COLO668 (cell line): Measurements from ENCODE around the gene LSP1.

ENCODE experiments used
- DNase-seq: peaks from one replicate; lab custom pipeline; 2025; ENCODE audit not compliant: unreplicated experiment; lab: John Stamatoyannopoulos, UW

LSP1 gene

DNA sequence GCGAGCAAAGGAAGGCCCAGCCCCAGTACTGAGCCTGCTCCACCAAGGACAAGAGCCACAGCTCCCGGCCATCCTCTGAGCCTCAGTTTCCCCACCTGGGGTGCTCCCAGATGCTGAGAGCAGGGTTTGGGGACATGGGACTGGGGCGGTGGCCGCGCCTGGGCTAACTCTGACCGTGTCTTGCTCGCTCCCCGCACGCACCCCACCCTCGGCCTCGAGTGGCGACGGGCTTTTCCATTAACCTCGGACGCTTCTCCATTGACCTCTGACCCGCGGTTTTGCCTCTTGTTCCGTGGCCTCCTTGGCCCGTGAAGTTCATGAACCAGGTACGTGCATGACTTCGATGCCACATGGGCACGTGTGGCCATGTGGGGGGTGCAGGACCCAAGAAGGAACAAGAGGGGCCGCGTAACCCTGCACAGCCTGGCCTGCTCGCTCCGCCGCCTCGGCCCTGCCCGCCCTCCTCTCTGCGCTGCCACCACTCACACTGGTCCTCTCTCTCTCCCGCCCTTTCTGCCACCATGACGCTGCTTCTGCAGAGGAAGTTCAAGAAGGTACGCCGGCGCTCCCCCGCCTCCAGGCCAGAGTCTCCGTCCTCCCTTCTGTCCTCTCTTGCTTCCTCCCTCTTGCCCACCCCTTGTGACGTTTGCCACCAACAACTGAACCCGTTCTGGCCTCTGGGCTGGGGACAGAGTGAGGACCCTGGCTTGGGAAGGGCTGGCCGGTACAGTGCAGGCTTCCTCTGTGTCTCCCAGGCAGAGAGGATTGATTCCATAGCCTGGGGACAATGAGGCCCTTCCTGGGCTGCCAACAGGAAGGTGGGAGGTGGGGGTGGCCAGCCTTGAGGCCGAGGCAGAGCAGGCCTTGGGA is 73.5 kb downstream of the LSP1 start:
- DNase-seq = no peak

DNA sequence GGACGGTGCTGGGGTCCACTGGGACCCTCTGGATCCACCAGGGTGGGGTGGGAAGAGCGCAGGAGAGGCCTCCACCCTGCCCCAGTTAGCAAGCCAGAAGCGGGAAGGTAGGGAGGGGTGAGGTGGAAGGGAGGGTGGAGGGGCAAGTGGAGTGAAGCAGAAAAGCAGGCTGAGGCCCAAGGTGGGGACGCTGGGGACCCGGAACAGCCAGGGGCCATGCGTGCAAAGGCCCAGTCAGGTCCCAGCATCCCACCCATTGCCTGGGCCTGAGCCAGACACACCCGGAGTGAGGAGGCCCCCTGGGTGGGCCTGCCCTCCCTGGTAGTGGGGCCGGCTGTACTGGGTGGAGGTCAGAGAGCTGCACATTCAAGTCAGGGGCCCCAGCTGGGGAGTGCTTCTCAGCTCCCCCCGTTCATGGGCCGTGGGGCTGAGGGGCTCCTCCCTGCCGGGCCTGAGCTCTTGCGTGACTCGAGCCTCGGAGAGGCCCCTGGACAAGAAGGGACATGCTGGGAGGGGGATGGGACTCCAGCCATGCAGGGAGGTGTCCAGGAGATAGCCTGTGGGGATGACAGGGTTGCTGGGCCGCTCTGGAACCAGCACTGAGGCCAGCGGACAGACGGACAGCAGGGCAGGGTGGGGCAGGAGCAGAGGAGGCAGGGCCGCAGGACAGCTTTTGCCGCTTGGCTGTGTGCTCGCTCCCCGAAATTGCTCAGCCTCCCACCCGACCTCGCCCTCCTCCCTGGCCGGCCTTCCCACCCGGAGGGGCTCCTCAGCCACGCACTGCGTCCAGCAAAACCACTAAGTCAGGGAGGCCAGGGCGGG is 74.4 kb downstream of the LSP1 start:
- no peak for DNase-seq

DNA sequence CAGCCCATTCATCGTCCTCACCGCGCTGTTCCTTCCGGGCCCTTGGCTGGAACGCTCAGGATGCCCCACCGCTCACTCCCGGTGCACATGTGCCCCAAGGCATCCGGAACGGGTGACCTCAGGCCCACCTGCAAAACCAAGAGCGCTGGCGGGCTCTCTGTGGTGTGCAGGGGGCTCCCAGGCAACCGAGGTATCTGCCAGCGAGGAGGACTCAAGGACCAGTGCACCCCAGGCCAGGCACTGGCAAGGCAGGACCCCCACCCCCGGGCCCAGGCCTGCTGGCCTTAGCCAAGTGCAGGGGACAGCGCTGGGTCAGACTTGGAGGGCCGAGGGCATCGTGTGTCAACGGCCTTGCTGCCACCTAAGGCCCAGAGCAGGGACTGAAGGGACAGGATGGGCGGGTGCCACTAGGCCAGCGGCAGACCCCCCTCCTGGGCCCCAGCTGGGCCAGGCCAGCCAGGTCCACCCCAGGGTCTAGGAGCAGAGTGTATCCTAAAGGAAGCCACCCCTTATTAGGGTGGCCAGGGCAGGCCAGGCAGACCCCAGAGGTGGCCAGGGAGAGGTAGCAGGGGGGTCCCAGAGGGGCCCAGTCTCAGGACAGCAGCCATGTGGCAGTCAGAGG is 75.1 kb downstream of the LSP1 start:
- DNase-seq = no peak

DNA sequence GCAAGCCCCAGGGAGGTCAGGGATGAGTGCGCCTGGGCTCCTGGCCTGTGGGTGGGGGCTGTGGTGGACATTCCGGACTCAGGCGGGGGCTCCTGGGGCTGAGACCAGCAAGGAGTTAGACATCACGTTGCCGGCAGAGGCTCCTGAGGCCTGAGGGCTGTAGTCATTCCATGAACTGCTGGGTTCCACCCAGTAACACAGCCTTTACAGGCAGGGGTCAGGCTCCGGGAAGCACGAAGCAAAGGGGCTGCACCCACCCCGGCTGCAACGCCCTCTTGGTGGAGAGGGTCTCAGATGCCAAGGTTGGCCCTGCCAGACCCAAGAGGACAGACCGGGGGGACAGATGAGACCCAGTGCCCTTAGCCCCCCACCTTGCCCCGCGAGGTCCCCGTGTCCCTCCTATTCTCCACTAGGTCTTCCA is 75.6 kb downstream of the LSP1 start:
- no peak for DNase-seq

DNA sequence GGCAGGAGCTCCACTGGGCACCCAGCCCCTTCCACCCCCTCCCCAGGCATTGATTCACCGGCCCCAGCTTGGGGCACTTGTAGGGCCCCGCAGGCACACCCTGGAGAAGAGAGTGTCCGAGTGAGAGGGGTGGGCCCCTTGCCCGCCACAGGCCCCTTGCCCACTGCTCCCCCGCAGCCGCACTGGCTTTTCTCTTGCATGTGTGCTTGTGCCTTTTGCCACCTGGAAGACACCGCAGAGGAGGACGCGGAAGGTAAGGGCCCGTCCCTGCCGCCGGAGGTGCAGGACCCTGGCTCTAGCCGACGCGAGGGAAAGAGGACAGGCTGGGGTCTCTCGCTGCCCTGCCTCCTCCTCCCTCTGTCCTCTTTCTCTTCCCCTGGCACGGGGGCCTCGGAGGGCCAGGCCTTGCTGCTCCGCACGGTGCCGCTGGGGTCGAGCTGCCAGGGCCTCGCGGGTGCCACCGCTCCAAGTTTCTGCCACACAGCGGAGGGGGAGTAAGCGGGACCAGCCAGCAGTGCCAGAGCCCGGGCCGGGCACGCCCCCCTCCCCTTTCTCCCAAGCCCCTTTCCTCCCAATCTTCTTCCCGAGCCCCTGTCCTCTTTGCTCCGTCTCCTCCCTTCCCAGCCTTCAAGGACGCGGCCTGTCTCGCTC is 76.1 kb downstream of the LSP1 start:
- no peak for DNase-seq

DNA sequence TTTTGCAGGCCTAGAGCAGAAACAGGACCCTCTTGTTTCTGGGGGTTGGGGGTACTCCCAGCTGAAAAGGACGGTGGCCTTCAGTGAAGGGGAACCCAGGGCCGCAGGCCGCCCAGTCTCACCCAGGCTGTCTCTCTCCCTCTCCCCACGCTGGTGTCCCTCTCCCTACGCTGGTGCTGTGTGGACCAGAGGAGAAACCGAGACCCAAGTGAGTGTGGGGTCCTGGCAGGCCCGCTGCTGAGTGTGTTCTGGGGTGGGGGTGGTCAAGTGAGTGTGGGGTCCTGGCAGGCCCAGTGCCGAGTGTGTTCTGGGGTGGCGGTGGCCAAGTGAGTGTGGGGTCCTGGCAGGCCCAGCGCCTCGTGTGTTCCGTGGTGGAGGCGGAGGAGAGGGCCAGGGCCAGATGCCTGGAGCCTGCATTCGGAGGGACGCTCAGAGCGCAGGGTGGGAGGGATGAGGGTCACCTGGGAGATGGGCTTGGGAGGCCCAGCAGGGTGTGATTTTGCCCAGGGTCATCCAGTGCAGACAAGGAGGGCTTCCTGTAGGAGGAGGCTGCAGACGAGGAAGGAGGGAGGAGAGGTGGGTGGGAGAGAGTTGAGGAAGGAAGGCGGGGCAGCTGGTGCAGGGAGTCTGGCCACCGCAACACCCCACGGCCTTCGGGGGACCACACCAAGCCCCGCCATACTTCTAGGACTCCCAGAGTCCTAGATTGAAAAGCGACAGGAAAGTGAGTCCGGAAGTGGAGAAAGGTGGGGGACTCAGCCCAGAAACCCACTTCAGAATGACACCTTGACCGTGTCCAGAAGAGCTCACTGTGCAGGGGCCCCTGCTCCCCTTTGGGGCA is 77.0 kb downstream of the LSP1 start:
- DNase-seq = no peak

DNA sequence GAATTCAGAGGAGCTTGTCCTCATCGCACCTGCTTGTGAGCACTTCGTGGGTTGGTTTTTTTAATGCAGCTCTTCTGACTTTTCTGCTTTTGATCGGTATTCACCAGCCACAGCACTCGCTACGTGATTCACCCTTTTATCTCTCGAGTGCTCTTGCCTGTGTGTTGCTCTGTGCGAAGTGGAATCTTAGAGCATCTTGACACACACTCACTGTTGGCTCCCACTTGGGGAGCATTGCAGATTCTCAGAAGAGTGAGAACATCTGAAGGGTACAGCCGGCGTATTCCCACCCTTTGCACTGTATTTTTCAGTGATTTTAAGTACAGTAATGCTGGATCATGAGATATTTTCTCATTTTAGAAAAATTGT is 77.6 kb downstream of the LSP1 start:
- no peak for DNase-seq

DNA sequence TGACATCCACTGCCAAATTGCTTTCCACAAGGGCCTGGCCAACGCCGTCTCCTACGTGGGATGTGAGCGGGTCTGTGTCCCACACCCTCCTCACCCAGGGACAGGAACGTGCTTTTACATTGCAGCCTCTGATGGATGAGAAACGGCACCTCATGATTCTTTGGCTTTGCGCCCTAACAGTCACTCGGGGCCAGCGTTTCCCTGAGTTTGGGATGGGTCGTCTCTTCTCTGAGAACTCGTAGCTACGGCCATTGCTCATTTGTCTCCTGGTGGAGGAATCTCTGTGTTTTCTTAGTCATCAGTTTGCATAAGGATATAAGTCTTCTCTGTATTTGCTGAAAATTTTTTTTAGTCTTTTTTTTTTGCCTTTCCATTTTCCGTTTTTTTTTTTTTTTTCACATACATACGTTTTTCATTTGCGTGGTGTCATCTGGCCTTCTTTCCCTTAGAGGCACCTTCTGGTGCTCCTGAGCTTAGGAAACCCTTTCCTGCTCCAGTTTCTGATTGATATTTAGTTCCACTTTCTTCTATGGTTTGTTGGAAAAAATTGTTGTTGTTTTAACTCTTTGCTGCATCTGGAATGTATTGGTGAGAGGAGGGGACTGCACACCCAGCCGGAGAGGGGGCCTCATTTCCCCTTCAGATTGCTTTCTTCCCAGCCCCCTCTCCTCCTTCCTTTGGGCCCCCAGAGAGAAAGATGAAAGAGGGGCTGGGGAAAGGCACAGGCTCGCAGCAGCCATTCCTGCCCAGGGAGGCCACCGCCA is 78.6 kb downstream of the LSP1 start:
- DNase-seq = no peak

DNA sequence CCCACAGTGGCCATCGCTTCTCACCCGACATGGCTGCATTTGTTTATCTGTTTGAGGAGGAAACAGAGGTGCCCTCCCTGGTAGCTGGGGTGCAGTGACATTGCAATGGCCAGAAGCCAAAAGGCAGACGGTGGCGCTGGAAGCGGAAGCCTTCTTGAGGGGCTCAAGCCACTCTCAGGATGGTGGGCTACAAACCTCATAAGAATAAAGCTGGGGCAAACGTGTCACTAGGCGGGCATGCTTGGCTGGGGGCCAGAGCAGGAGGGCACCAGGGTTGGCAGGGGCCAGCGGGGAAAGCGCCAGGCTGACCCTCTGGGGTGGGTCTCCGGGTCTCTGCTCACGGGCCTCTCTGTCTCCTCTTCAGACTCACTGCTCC is 79.2 kb downstream of the LSP1 start:
- no peak for DNase-seq

DNA sequence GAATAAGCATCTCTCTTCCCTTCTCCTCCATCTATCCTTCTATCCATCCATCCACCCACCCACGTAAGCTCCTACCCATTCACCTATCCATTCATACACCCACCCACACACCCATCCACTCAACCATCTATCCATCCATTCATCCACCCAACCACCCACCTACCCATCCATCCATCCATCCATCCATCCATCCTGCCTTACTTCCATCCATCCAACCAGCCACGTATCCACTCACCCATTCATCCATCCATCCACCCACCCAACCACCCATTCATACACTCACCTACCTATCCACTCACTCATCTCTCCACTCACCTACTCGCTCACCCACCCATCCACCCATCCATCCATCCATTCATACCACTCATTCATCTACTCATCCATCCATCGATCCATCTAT is 79.8 kb downstream of the LSP1 start:
- no peak for DNase-seq

DNA sequence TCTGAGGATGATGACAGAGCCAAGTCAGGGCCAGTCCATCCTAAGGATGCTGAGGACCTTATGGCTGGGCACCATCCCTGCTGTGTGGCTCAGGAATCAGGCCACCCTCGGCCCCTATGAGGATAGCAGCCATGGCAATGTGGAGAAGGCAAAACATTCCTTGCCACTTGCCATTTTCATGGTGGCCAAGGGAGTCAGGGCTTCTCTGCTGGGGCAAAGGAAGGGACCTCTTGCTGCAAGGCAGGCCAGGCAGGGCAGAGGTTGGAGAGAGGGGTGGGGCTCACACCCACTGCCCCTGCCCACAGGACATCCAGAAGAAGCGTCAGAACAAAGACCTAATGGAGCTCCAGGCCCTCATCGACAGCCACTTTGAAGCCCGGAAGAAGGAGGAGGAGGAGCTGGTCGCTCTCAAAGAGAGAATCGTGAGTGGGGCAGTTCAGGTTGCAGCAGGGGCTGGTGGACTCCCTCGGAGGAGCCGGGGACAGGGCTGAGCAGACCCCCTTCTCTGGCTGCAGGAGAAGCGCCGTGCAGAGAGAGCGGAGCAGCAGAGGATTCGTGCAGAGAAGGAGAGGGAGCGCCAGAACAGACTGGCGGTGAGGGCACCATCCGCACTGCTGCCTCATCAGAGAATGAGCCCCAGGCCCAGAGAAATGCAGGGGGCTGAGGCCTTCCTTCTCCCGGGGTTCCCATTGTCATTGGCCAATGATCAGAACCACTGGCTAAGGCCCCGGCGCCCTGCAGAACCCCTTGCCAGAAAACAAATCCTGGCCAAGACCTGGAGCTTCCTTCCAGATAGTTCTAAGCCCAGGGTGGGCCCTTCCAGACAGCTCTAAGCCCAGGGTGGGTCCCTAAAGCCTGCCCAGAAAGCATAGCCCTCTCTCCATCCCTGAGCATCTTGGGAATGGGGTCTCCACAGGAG is 80.8 kb downstream of the LSP1 start:
- DNase-seq = no peak

DNA sequence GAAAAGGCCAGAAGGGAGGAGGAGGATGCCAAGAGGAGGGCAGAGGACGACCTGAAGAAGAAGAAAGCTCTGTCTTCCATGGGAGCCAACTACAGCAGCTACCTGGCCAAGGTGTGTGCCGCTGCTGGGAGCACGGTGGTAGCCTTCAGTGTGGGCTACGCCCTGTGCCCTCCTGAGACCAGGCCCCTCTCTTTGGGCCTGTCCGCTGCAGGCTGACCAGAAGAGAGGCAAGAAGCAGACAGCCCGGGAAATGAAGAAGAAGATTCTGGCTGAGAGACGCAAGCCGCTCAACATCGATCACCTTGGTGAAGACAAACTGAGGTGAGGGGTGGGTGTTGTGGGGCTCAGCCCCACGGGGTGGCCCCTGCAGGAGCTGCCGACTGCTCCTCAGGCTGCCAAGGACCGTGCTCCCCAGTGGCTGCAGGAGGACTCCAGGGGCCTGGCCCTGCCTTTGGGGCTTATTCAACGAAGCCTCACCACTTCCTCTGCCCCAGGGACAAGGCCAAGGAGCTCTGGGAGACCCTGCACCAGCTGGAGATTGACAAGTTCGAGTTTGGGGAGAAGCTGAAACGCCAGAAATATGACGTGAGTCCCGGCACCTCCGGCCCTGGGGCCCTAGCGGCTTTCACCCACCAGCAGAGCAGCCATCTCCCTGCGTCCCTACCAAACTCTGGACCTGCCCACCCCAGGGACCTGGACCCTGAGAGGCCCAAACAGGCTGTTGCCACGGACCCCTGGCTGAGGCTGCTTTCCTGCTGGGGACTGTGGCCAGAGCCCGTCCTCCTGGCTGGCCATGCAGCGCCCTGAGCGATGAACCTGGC is 81.7 kb downstream of the LSP1 start:
- DNase-seq = no peak

DNA sequence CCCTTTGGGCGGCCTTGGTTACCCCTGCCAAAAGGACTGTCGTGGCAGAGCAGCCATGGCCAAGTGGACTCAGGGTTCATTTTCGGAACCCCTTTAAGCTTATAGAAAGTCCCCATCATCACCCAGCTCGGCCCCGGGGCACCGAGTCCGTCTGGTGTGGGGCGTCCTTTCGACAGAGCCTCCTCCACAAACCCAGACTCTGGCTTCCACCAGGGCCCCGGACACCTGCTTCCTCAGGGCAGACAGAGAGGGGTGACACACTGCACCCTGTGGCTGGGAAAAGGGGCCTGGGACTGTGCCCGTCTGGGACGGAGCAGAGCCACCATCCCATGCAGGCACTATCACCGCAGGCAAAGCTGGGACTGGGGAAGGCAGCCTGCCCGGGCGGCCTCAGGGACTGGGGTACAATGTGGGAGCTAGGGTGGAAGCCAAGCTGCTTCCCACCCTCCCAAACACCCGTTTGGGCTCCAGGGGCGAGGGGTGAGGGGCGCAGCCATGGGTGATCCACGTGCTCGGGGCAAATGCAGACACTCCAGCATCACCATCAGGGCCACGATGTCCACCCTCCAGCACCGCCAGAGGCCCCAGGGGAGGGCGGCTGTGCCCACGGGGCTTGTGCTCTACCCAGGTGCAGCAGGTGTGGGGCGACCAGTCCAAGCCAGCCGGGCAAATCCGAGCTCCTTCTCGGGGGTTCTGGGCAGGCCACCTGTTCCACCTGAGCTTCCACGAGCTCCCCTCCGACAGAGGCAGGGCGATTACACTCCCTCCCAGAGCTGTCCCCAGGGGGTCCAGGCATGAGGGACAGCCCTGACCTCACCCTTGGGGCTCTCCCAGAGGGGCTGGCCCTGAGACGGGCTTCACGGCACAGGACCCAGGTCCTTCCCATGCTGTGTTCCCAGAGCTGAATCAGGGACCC is 82.5 kb downstream of the LSP1 start:
- no peak for DNase-seq

DNA sequence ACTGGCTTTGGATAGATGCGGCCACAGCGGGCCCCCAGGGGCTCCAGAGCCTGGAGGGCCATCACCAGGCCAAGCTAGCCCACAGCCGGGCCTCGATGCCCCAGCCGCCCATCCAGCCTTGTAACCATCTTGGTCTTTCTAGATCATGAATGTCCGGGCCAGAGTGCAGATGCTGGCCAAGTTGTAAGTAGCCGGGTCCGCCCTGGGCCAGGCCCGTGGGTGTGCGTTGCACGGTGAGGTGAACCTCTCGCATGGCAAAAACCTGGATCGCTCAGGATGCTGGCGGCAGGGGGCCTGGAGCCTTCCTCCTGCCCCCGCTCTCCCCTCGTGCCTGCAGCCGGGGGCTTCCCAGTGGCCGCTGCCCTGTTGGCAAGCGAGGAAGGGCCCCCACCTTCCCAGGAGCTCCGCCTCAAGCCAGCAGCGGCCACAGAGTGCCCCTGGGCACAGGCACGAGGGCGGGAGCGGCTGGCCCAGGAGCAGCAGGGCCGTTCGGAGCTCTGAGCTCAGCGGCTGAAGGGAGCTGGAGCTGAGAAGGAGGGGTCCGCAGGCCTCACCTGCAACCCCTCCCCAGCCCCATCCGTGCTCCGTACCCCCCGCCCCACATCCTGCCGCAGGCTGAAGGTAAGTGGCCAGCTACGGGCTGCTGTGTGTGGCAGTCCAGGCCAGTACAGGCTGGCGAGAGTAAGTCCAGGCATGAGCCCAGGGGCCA is 83.3 kb downstream of the LSP1 start:
- no peak for DNase-seq

DNA sequence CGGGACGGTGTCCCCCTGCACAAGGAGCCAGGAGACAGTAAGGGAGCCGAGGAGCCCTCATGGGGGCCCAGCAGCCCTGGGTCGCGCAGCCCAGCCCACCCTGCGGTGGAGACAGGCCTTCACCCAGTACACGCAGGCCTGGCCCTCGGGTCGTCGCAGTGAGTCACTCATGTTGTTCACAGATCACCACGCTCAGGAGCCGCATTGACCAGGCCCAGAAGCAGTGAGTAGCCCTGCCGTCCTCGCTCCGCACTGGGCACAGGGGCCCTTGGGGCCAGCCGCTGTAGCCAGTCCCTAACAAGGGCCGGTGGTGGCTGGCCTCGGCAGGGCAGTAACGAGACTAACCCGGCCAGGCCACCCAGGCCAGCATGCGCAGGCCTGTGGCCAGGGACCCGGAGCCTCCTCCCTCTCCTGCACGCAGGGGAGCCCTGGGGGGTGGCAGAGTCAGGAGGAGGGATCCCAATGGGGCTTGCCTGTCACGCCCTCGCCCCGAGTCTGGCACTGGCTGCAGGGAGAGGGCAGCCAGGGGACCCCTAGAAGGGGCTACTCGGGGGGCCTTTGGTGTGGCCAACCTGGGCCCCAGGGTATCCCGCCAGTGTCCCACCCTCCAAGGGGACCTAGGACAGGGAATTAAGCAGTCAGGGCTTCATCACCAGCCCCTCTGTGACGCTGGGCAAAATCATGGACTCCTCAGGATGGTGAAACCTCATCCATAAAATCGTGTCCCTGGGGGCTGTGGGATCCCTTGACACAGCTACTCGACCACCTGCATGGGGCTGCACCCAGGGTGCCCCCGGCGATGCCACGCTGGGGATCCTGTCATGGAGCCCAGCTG is 84.1 kb downstream of the LSP1 start:
- no peak for DNase-seq
